ENCODE measurements around the gene IL20. TPM values are rescaled to one million over a fixed set of nuclear protein-coding genes. Genes with fewer than 3 reads are reported as not detected.

IL20 gene
- total and polyA plus RNA-seq, 11 donors: not detected

GRCh38 chr1:206895837-206896242, 30.4 kb downstream of the IL20 start:
- no peaks in the 10 kb centered on the region for H3K9me3 ChIP-seq
- intact Hi-C loops (cut with DNase I): no loop called here
- 30 to 40% (median 36%) methylated on average over 3 of the region's 3 CpGs for WGBS, 4 donors
- DNase-seq: no peak
- TF ChIP-seq CTCF (IDR thresholded peaks at IDR 0.05): no peak
- no peak for TF ChIP-seq POLR2A (IDR thresholded peaks at IDR 0.05)
- no peak for ATAC-seq
- H3K27me3 ChIP-seq: peaks cover 0 to 13% (median 0%) of the 10 kb centered on the region in 9 donors
- H3K27ac ChIP-seq: no peak overlapping the region
- peaks cover 0 to 5% (median under 1%) of the 10 kb centered on the region in 12 donors for H3K4me1 ChIP-seq
- no peak overlapping the region for H3K4me3 ChIP-seq
- H3K36me3 ChIP-seq: no peaks in the 10 kb centered on the region

DNA sequence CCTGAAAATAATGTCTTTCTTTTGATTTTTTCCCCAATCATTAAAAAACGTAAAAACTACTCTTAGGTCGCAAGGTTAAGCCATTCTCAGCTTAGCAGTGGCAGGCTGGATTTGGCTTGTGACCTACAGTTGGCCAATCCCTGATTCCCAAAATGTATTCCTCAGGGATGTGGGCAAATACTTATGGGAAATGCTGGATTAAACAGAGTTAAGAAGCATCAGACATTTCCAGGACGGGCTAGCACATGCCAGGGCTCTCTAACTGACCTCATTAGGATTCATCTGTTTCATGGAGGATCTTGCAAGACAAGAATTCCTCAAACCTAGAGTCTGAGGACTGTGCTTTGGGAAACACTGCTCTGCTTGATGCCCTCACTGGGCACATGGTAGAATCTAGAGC, 30.8 kb downstream of the IL20 start:
- ATAC-seq (no peak), DNase-seq (no peak)
- intact Hi-C loops (cut with DNase I): no loop called here
- TF ChIP-seq POLR2A (IDR thresholded peaks at IDR 0.05) (no peak), CTCF (IDR thresholded peaks at IDR 0.05) (no peak)
- Histone ChIP-seq H3K9me3 (no peaks in the 10 kb centered on the region), H3K4me3 (no peak overlapping the region), H3K27ac (peak overlapping the region in 1 of 12 donors; percentile 9), H3K4me1 (peaks cover 0 to 1% (median 0%) of the 10 kb centered on the region in 12 donors), H3K27me3 (peaks cover 0 to 13% (median 0%) of the 10 kb centered on the region in 9 donors), H3K36me3 (no peaks in the 10 kb centered on the region)
- WGBS, 4 donors: 77 to 87% (median 81%) methylated on average over 3 of the region's 3 CpGs

GRCh38 chr1:206897175-206897574, 31.8 kb downstream of the IL20 start, which contains the start of gene IL24:
Gene IL24 (plus strand): TSS chr1:206897443. CDS start chr1:206897833, 390 bp downstream.
- WGBS, 4 donors: 70 to 86% (median 78%) methylated on average over 4 of the region's 4 CpGs
- intact Hi-C loops (cut with DNase I): no loop called here

More at GRCh38 chr1:206897175-206897574, 31.8 kb downstream of the IL20 start, which contains the start of gene IL24:
- Histone ChIP-seq H3K27me3 (peaks cover 0 to 5% (median 0%) of the 10 kb centered on the region in 9 donors), H3K4me1 (no peaks in the 10 kb centered on the region), H3K27ac (peak within 1 kb of the TSS in 1 of 12 donors; percentile 9), H3K36me3 (no peaks in the 10 kb centered on the region), H3K9me3 (no peaks in the 10 kb centered on the region), H3K4me3 (no peak within 1 kb of the TSS)
- no peak for TF ChIP-seq CTCF (IDR thresholded peaks at IDR 0.05)
- TF ChIP-seq POLR2A (IDR thresholded peaks at IDR 0.05): no peak
- no peak for DNase-seq
- ATAC-seq: no peak
